ENCODE results near the gene PASD1. TPM values are rescaled to one million over a fixed set of nuclear protein-coding genes. Genes with fewer than 3 reads are reported as not detected.

Gene PASD1
- total RNA-seq, 1 donor from 2014 or later, result not detected

DNA sequence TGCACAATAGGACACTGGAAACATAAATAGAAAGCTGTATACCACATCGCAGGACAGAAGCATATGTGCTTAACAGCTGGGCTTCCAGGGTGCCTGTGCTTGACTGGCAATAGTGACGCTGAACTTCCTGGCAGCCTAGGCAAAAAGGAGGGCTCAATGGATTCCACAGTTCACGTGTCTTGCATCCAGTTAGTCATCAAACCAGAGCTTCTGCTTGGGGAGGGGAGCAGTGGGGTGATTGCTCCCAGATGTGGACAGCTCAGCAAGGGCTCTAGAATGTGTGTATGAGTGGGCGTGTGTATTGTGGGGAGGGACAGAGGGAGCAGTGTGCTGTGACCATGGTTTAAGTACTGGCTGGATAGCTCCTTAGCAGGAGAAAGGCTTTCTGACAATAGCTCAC, 134.0 kb downstream of the PASD1 start:
- Mint-ChIP-seq H3K9me3 (ENCODE audit: unreplicated experiment) (peaks cover 1% of the 10 kb centered on the region), H3K36me3 (ENCODE audit: unreplicated experiment) (no peaks in the 10 kb centered on the region), H3K4me1 (ENCODE audit: low read depth, unreplicated experiment) (peaks cover 6% of the 10 kb centered on the region), H3K4me3 (ENCODE audit: unreplicated experiment) (no peak overlapping the region), H3K27ac (ENCODE audit: unreplicated experiment) (no peak overlapping the region), H3K27me3 (ENCODE audit: unreplicated experiment) (peaks cover 1% of the 10 kb centered on the region)
- TF ChIP-seq, protein P1, sequence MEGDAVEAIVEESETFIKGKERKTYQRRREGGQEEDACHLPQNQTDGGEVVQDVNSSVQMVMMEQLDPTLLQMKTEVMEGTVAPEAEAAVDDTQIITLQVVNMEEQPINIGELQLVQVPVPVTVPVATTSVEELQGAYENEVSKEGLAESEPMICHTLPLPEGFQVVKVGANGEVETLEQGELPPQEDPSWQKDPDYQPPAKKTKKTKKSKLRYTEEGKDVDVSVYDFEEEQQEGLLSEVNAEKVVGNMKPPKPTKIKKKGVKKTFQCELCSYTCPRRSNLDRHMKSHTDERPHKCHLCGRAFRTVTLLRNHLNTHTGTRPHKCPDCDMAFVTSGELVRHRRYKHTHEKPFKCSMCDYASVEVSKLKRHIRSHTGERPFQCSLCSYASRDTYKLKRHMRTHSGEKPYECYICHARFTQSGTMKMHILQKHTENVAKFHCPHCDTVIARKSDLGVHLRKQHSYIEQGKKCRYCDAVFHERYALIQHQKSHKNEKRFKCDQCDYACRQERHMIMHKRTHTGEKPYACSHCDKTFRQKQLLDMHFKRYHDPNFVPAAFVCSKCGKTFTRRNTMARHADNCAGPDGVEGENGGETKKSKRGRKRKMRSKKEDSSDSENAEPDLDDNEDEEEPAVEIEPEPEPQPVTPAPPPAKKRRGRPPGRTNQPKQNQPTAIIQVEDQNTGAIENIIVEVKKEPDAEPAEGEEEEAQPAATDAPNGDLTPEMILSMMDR (IDR thresholded peaks at IDR 0.05; ENCODE audit: partially characterized antibody, unreplicated experiment), result no peak
- no peak for DNase-seq

DNA sequence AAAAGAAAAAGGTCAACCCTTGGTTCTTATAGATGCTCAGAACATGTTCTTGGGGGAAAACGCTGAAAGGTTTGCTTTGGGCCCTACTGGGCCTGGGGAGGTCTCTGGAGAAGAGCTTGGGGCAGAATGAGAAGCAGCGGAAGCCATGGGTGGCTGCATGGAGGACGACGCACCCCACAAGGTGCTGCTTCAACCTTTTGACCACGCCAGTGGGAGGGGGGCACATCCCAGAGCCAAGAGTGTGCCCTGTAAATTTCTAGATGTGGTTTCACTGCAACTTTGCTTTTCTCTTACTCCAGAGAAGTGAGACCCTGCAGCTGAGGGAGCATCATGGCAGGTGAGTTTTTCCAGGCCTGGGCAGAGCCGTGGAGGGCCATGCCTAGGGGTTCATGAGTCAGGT, 135.0 kb downstream of the PASD1 start:
- peaks cover 6% of the 10 kb centered on the region for H3K4me1 Mint-ChIP-seq (ENCODE audit: low read depth, unreplicated experiment)
- peaks cover 1% of the 10 kb centered on the region for H3K9me3 Mint-ChIP-seq (ENCODE audit: unreplicated experiment)
- H3K27me3 Mint-ChIP-seq (ENCODE audit: unreplicated experiment), result peaks cover 1% of the 10 kb centered on the region
- DNase-seq, result no peak
- no peaks in the 10 kb centered on the region for H3K36me3 Mint-ChIP-seq (ENCODE audit: unreplicated experiment)
- TF ChIP-seq, protein P1 (IDR thresholded peaks at IDR 0.05; ENCODE audit: partially characterized antibody, unreplicated experiment), result no peak
- no peak overlapping the region for H3K27ac Mint-ChIP-seq (ENCODE audit: unreplicated experiment)
- no peak overlapping the region for H3K4me3 Mint-ChIP-seq (ENCODE audit: unreplicated experiment)

DNA sequence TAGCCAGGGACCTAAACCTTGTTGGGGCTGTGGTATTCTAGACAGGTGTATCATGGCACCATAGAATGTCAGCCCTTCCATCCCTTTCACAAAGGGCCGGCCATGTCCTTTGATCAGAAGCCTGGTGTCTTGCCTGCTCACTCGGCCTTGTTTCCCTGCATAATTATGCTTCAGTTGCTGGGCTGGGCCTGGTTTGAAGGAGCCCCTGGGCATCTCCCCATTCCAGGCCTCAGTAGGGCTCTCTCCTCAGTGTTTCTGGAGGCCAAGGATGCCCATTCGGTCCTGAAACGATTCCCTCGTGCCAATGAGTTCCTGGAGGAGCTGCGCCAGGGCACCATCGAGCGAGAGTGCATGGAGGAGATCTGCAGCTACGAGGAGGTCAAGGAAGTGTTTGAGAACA, 136.3 kb downstream of the PASD1 start:
- H3K4me3 Mint-ChIP-seq (ENCODE audit: unreplicated experiment), result no peak overlapping the region
- H3K27ac Mint-ChIP-seq (ENCODE audit: unreplicated experiment), result no peak overlapping the region
- no peaks in the 10 kb centered on the region for H3K36me3 Mint-ChIP-seq (ENCODE audit: unreplicated experiment)
- peaks cover 1% of the 10 kb centered on the region for H3K9me3 Mint-ChIP-seq (ENCODE audit: unreplicated experiment)
- peaks cover 10% of the 10 kb centered on the region for H3K4me1 Mint-ChIP-seq (ENCODE audit: low read depth, unreplicated experiment)
- no peak for DNase-seq
- peaks cover 1% of the 10 kb centered on the region for H3K27me3 Mint-ChIP-seq (ENCODE audit: unreplicated experiment)
- TF ChIP-seq, protein P1 (IDR thresholded peaks at IDR 0.05; ENCODE audit: partially characterized antibody, unreplicated experiment), result no peak

DNA sequence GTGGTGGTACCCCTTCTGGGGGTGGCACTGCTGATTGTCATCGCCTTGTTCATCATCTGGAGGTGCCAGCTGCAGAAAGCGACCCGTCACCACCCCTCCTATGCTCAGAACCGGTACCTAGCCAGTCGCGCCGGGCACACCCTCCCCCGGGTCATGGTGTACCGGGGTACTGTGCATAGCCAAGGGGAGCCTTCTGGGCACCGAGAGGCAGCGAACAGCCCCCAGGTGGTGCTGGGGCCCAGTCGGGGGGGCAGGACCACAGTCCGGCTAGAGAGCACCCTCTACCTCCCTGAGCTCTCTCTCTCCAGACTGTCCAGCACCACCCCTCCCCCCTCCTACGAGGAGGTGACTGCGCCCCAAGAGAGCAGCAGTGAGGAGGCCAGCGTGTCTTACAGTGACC, 137.1 kb downstream of the PASD1 start:
- Mint-ChIP-seq H3K27me3 (ENCODE audit: unreplicated experiment) (no peaks in the 10 kb centered on the region), H3K27ac (ENCODE audit: unreplicated experiment) (no peak overlapping the region), H3K9me3 (ENCODE audit: unreplicated experiment) (peaks cover under 1% of the 10 kb centered on the region), H3K4me1 (ENCODE audit: low read depth, unreplicated experiment) (peaks cover 9% of the 10 kb centered on the region), H3K4me3 (ENCODE audit: unreplicated experiment) (no peak overlapping the region), H3K36me3 (ENCODE audit: unreplicated experiment) (no peaks in the 10 kb centered on the region)
- TF ChIP-seq, protein P1 (IDR thresholded peaks at IDR 0.05; ENCODE audit: partially characterized antibody, unreplicated experiment), result no peak
- no peak for DNase-seq

DNA sequence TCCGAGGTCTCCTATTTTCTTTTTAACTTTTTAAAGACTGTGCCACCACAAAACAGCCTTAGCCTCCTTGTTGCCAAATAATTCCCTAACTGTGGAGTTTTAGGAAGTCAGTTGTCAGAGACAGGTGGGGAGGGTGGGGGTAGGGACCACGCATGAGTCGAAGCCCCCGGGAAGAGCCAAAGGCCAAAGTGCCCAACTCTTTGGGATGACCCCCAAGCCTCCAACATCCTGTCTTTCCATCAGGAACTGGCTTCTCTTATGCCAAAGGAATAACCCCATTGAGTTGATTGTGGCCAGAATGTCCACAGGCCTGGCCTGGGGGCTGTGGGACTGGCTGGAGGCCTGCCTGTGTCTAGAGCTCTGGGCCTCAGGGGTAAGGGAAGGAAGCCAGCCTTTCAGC, 137.6 kb downstream of the PASD1 start:
- Mint-ChIP-seq H3K27ac (ENCODE audit: unreplicated experiment) (no peak overlapping the region), H3K9me3 (ENCODE audit: unreplicated experiment) (no peaks in the 10 kb centered on the region), H3K36me3 (ENCODE audit: unreplicated experiment) (no peaks in the 10 kb centered on the region), H3K4me1 (ENCODE audit: low read depth, unreplicated experiment) (peaks cover 7% of the 10 kb centered on the region), H3K27me3 (ENCODE audit: unreplicated experiment) (no peaks in the 10 kb centered on the region), H3K4me3 (ENCODE audit: unreplicated experiment) (no peak overlapping the region)
- TF ChIP-seq, protein P1 (IDR thresholded peaks at IDR 0.05; ENCODE audit: partially characterized antibody, unreplicated experiment), result no peak
- no peak for DNase-seq

Data from glutamatergic neuron (in vitro differentiated cells).